ENCODE measurements around the gene GPC5. TPM values are rescaled to one million over a fixed set of nuclear protein-coding genes. Genes with fewer than 3 reads are reported as not detected.

Gene GPC5
- total RNA-seq, 1 donor from 2014 or later: 0.24 TPM

GRCh38 chr13:92657565-92657964 is 1259.1 kb downstream of the GPC5 start:
- H3K27ac Mint-ChIP-seq: no peak overlapping the region
- H3K4me3 Mint-ChIP-seq: no peak overlapping the region
- POLR2A ChIA-PET: no interaction called here
- no peak for ATAC-seq (ENCODE audit: low read depth)
- no peaks in the 10 kb centered on the region for H3K36me3 Mint-ChIP-seq (ENCODE audit: low read depth)
- intact Hi-C loops (cut with micrococcal nuclease): no loop called here
- CTCF ChIA-PET: no interaction called here
- H3K9me3 Mint-ChIP-seq: peaks cover 17% of the 10 kb centered on the region
- DNase-seq: no peak
- no peaks in the 10 kb centered on the region for H3K27me3 Mint-ChIP-seq
- no peaks in the 10 kb centered on the region for H3K4me1 Mint-ChIP-seq
- no peak for TF ChIP-seq CTCF (IDR thresholded peaks at IDR 0.05)

GRCh38 chr13:92658293-92658692 is 1259.9 kb downstream of the GPC5 start:
- H3K27ac Mint-ChIP-seq: no peak overlapping the region
- ATAC-seq (ENCODE audit: low read depth) (no peak), DNase-seq (no peak)
- ChIA-PET POLR2A (no interaction called here), CTCF (no interaction called here)
- H3K4me1 Mint-ChIP-seq: no peaks in the 10 kb centered on the region
- intact Hi-C loops (cut with micrococcal nuclease): no loop called here
- no peak overlapping the region for H3K4me3 Mint-ChIP-seq
- H3K36me3 Mint-ChIP-seq (ENCODE audit: low read depth): no peaks in the 10 kb centered on the region
- peaks cover 17% of the 10 kb centered on the region for H3K9me3 Mint-ChIP-seq
- no peaks in the 10 kb centered on the region for H3K27me3 Mint-ChIP-seq
- no peak for TF ChIP-seq CTCF (IDR thresholded peaks at IDR 0.05)

GRCh38 chr13:92661406-92661805 is 1263.0 kb downstream of the GPC5 start:
- CTCF ChIA-PET: no interaction called here
- H3K4me1 Mint-ChIP-seq: no peaks in the 10 kb centered on the region
- POLR2A ChIA-PET: no interaction called here
- TF ChIP-seq CTCF (IDR thresholded peaks at IDR 0.05): no peak
- ATAC-seq (ENCODE audit: low read depth) (no peak), DNase-seq (no peak)
- H3K27me3 Mint-ChIP-seq: no peaks in the 10 kb centered on the region
- intact Hi-C loops (cut with micrococcal nuclease): no loop called here
- peaks cover 13% of the 10 kb centered on the region for H3K9me3 Mint-ChIP-seq
- H3K4me3 Mint-ChIP-seq: no peak overlapping the region
- H3K36me3 Mint-ChIP-seq (ENCODE audit: low read depth): no peaks in the 10 kb centered on the region
- no peak overlapping the region for H3K27ac Mint-ChIP-seq

DNA sequence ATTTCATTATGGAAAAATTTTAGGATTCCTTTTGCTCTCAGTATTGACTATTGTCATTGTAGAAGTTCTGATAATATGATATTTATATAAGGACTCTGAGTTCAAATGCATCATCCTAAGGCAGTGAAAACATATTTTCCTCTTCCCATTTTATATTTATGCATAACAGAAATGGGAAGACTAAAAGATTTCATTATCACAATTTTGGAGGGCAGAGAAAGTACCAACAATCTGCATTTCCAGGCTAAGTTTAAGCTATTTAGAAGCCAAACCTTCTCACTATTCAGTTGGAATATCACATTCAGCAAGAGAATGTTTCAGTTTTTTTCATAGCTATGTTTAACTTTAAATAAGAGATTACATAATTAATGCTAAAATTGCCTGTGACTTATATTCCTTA is 1269.7 kb downstream of the GPC5 start:
- H3K9me3 Mint-ChIP-seq: peaks cover 11% of the 10 kb centered on the region
- CTCF ChIA-PET: no interaction called here
- H3K27me3 Mint-ChIP-seq: no peaks in the 10 kb centered on the region
- no peak for DNase-seq
- intact Hi-C loops (cut with micrococcal nuclease): no loop called here
- H3K4me1 Mint-ChIP-seq: no peaks in the 10 kb centered on the region
- H3K4me3 Mint-ChIP-seq: no peak overlapping the region
- no peak for TF ChIP-seq CTCF (IDR thresholded peaks at IDR 0.05)
- H3K36me3 Mint-ChIP-seq (ENCODE audit: low read depth): no peaks in the 10 kb centered on the region
- no peak for ATAC-seq (ENCODE audit: low read depth)
- POLR2A ChIA-PET: no interaction called here
- H3K27ac Mint-ChIP-seq: no peak overlapping the region

DNA sequence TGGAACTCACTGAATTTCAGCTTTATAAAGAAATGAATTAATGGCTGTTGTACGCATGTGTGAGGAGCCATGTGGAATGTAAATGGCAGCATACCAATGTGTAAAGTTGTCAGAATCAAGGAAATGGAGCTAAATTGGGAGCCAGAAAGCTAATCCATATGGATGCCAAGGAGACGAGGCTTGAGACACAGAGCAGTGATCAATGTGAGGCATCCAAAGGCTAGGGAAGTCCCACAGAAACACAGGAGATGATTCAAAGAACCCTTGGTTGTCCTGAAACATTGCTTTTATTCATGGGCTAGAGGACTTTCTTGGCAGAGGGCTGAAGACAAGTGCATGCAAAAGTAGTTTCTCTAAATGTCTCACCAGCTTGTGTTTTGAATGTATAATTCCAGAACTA is 1271.7 kb downstream of the GPC5 start:
- Mint-ChIP-seq H3K27ac (no peak overlapping the region), H3K9me3 (peaks cover 11% of the 10 kb centered on the region), H3K36me3 (ENCODE audit: low read depth) (no peaks in the 10 kb centered on the region), H3K4me3 (no peak overlapping the region), H3K27me3 (no peaks in the 10 kb centered on the region), H3K4me1 (no peaks in the 10 kb centered on the region)
- TF ChIP-seq CTCF (IDR thresholded peaks at IDR 0.05): no peak
- no peak for DNase-seq
- intact Hi-C loops (cut with micrococcal nuclease): no loop called here
- ChIA-PET POLR2A (no interaction called here), CTCF (no interaction called here)
- no peak for ATAC-seq (ENCODE audit: low read depth)
